T-helper 2 cell treated with Interferon-gamma antibody and Interleukin-4, amounts not matched to agents 100 ng/mL and 5 ng/mL, for 36 hours (primary cell): ENCODE data around the gene HBE1. TPM values are rescaled to one million over a fixed set of nuclear protein-coding genes. Genes with fewer than 3 reads are reported as not detected.

Source experiments
- intact Hi-C: fragments of 100-400 bp; cut with micrococcal nuclease; formaldehyde crosslinking; loops from one replicate; pipeline ENCODE4 v1.15.1; 2023
- total RNA-seq: library from RNA; stranded (reverse); gene quantifications from 2 replicates; pipeline ENCODE4 v1.2.3, GENCODE V29; 2022

Gene HBE1
- total RNA-seq, 1 donor from 2014 or later = not detected

GRCh38 chr11:5234381-5234834 lies 35.3 kb downstream of the HBE1 start, which contains the start of gene HBD:
TSS of gene HBD (minus strand) at chr11:5234483. CDS start at chr11:5234433, 50 bp downstream.
- intact Hi-C loops = no loop called here

- intact Hi-C loops = no loop called here
Measured at GRCh38 chr11:5233307-5233706, 36.4 kb downstream of the HBE1 start.

- intact Hi-C loops = no loop called here
Measured at GRCh38 chr11:5232821-5233220, 36.9 kb downstream of the HBE1 start.

- intact Hi-C loops = no loop called here
Measured at GRCh38 chr11:5232176-5232575, 37.6 kb downstream of the HBE1 start.

GRCh38 chr11:5231111-5231510 lies 38.6 kb downstream of the HBE1 start:
- intact Hi-C loops = no loop called here

- intact Hi-C loops = no loop called here
Measured at GRCh38 chr11:5230266-5230665, 39.5 kb downstream of the HBE1 start.

- intact Hi-C loops = no loop called here
Measured at GRCh38 chr11:5229796-5230195, 39.9 kb downstream of the HBE1 start.

GRCh38 chr11:5229356-5229755 lies 40.4 kb downstream of the HBE1 start:
- intact Hi-C loops = no loop called here

GRCh38 chr11:5228124-5228523 lies 41.6 kb downstream of the HBE1 start:
- intact Hi-C loops = no loop called here

GRCh38 chr11:5227681-5228080 lies 42.1 kb downstream of the HBE1 start:
- intact Hi-C loops = no loop called here

- intact Hi-C loops = no loop called here
Measured at GRCh38 chr11:5226732-5227310, 42.9 kb downstream of the HBE1 start, which contains the start of gene HBB. TSS of gene HBB (minus strand) at chr11:5227071. CDS start at chr11:5227021, 50 bp downstream.

- intact Hi-C loops = no loop called here
Measured at GRCh38 chr11:5225480-5225871, 44.3 kb downstream of the HBE1 start.

GRCh38 chr11:5224538-5225479 lies 44.9 kb downstream of the HBE1 start:
- intact Hi-C loops = no loop called here

- intact Hi-C loops = no loop called here
Measured at GRCh38 chr11:5223686-5224085, 46.1 kb downstream of the HBE1 start.

GRCh38 chr11:5223146-5223545 lies 46.6 kb downstream of the HBE1 start:
- intact Hi-C loops = no loop called here

Other genes with a start within 250 kb of the HBE1 start
- not detected in 2 replicates for gene OR52J3, start 223.4 kb downstream of the HBE1 start, total RNA-seq
- gene OR52E2, start 210.3 kb downstream of the HBE1 start, total RNA-seq = not detected in 2 replicates
- gene OR52E1, start 200.4 kb downstream of the HBE1 start, total RNA-seq = not detected in 2 replicates
- not detected in 2 replicates for gene OR52A5, start 131.6 kb downstream of the HBE1 start, total RNA-seq
- gene OR52A1, start 115.2 kb downstream of the HBE1 start, total RNA-seq = not detected in 2 replicates
- gene OR51V1, start 69.3 kb downstream of the HBE1 start, total RNA-seq = not detected in 2 replicates
- not detected in 2 replicates for gene HBB, start 42.9 kb downstream of the HBE1 start, total RNA-seq
- gene HBD, start 35.5 kb downstream of the HBE1 start, total RNA-seq = not detected in 2 replicates
- not detected in 2 replicates for gene HBG1, start 20.1 kb downstream of the HBE1 start, total RNA-seq
- gene HBG2, start 15.2 kb downstream of the HBE1 start, total RNA-seq = not detected in 2 replicates
- not detected in 2 replicates for gene OR51B4, start 32.0 kb upstream of the HBE1 start, total RNA-seq
- gene OR51B2, start 54.4 kb upstream of the HBE1 start, total RNA-seq = not detected in 2 replicates
- not detected in 2 replicates for gene OR51B5, start 73.6 kb upstream of the HBE1 start, total RNA-seq
- gene OR51B6, start 81.6 kb upstream of the HBE1 start, total RNA-seq = not detected in 2 replicates
- gene OR51M1, start 113.9 kb upstream of the HBE1 start, total RNA-seq = not detected in 2 replicates
- not detected in 2 replicates for gene OR51Q1, start 152.2 kb upstream of the HBE1 start, total RNA-seq
- not detected in 2 replicates for gene OR51I1, start 171.6 kb upstream of the HBE1 start, total RNA-seq
- gene OR51I2, start 179.4 kb upstream of the HBE1 start, total RNA-seq = not detected in 2 replicates
- gene OR52D1, start 218.7 kb upstream of the HBE1 start, total RNA-seq = not detected in 2 replicates
- gene UBQLN3, start 240.0 kb upstream of the HBE1 start, total RNA-seq = not detected in 2 replicates
- gene UBQLNL, start 246.8 kb upstream of the HBE1 start, total RNA-seq = 0.09 and 0.18 TPM in 2 replicates